HFFc6 (cell line): ENCODE data around the gene GPR148. TPM values are rescaled to one million over a fixed set of nuclear protein-coding genes. Genes with fewer than 3 reads are reported as not detected.

Source experiments
- DNase-seq: peaks from one replicate; pipeline ENCODE4 v3.0.0-alpha.2; 2018
- H3K27ac Mint-ChIP-seq: 2 replicates; pipeline ENCODE4 v1.8.0; 2020; ENCODE audit warnings: mild to moderate bottlenecking, mixed read lengths
- H3K27me3 Mint-ChIP-seq: 2 replicates; pipeline ENCODE4 v1.8.0; 2021; ENCODE audit warnings: mild to moderate bottlenecking, moderate library complexity, mixed read lengths; ENCODE audit not compliant: insufficient read depth
- H3K36me3 Mint-ChIP-seq: 2 replicates; pipeline ENCODE4 v1.8.0; 2021; ENCODE audit warnings: low read depth, mixed read lengths
- H3K4me1 Mint-ChIP-seq: 2 replicates; pipeline ENCODE4 v1.8.0; 2020; ENCODE audit warnings: low read depth, mixed read lengths
- H3K4me3 Mint-ChIP-seq: 2 replicates; pipeline ENCODE4 v1.8.0; 2020; ENCODE audit warnings: mild to moderate bottlenecking, moderate library complexity, mixed read lengths
- H3K9me3 Mint-ChIP-seq: 2 replicates; pipeline ENCODE4 v1.8.0; 2020; ENCODE audit warnings: mild to moderate bottlenecking, mixed read lengths
- CTCF ChIP-seq: fragments of 200-600 bp; sonication (generic); IDR thresholded peaks from 2 replicates; pipeline ENCODE4 v1.5.0; 2021; ENCODE audit warnings: antibody characterized with exemption, mild to moderate bottlenecking
- total RNA-seq, 6 experiments: library from RNA; stranded (reverse); fragmentation: NEBNext Ultra II Directional; extraction: Animal tissue kit (Norgen Biotek cat#: 25700); gene quantifications; 2 replicates in 1 of 6; 3 replicates in 5 of 6; pipeline ENCODE4 v1.2.3, GENCODE V29; 2021

Gene GPR148
- total RNA-seq, 6 experiments from 2014 or later: not detected

GRCh38 chr2:130735200-130735599, 6.3 kb downstream of the GPR148 start:
- H3K27ac Mint-ChIP-seq: no peak overlapping the region
- H3K36me3 Mint-ChIP-seq: no peaks in the 10 kb centered on the region
- H3K4me3 Mint-ChIP-seq: no peak overlapping the region
- peaks cover 12% of the 10 kb centered on the region for H3K9me3 Mint-ChIP-seq
- H3K27me3 Mint-ChIP-seq: no peaks in the 10 kb centered on the region
- H3K4me1 Mint-ChIP-seq: no peaks in the 10 kb centered on the region
- DNase-seq: no peak
- no peak for TF ChIP-seq CTCF

GRCh38 chr2:130736487-130736886, 7.6 kb downstream of the GPR148 start:
- Mint-ChIP-seq H3K4me3 (no peak overlapping the region), H3K27me3 (no peaks in the 10 kb centered on the region), H3K27ac (no peak overlapping the region), H3K36me3 (no peaks in the 10 kb centered on the region; the same call in 1 of the 2 replicates), H3K9me3 (peaks cover 22% of the 10 kb centered on the region), H3K4me1 (no peaks in the 10 kb centered on the region)
- DNase-seq: no peak
- no peak for TF ChIP-seq CTCF

- H3K27ac Mint-ChIP-seq: no peak overlapping the region
- peaks cover 22% of the 10 kb centered on the region for H3K9me3 Mint-ChIP-seq
- H3K36me3 Mint-ChIP-seq: no peaks in the 10 kb centered on the region; the same call in 1 of the 2 replicates
- H3K4me3 Mint-ChIP-seq: no peak overlapping the region
- H3K27me3 Mint-ChIP-seq: no peaks in the 10 kb centered on the region
- no peak for DNase-seq
- TF ChIP-seq CTCF: no peak
- H3K4me1 Mint-ChIP-seq: no peaks in the 10 kb centered on the region
Measured at GRCh38 chr2:130737592-130737991, 8.7 kb downstream of the GPR148 start.

GRCh38 chr2:130740671-130741070, 11.8 kb downstream of the GPR148 start:
- no peak overlapping the region for H3K4me3 Mint-ChIP-seq
- H3K27me3 Mint-ChIP-seq: no peaks in the 10 kb centered on the region
- DNase-seq: no peak
- H3K9me3 Mint-ChIP-seq: peaks cover 31% of the 10 kb centered on the region
- H3K36me3 Mint-ChIP-seq: no peaks in the 10 kb centered on the region; the same call in 1 of the 2 replicates
- H3K27ac Mint-ChIP-seq: no peak overlapping the region
- no peak for TF ChIP-seq CTCF
- H3K4me1 Mint-ChIP-seq: no peaks in the 10 kb centered on the region

GRCh38 chr2:130743278-130743677, 14.4 kb downstream of the GPR148 start:
- Mint-ChIP-seq H3K36me3 (no peaks in the 10 kb centered on the region; the same call in 1 of the 2 replicates), H3K27ac (no peak overlapping the region), H3K4me1 (no peaks in the 10 kb centered on the region)

More at GRCh38 chr2:130743278-130743677, 14.4 kb downstream of the GPR148 start:
- H3K9me3 Mint-ChIP-seq: peaks cover 31% of the 10 kb centered on the region
- TF ChIP-seq CTCF: no peak
- no peak overlapping the region for H3K4me3 Mint-ChIP-seq
- DNase-seq: no peak
- peaks cover 2% of the 10 kb centered on the region for H3K27me3 Mint-ChIP-seq
